Hepatocyte (in vitro differentiated cells): ENCODE data around the gene BAG1. TPM values are rescaled to one million over a fixed set of nuclear protein-coding genes. Genes with fewer than 3 reads are reported as not detected.

Experiments used
- DNase-seq: peaks from one replicate; pipeline ENCODE4 v3.0.0-alpha.2; 2016; ENCODE audit warnings: low spot score
- H2AFZ ChIP-seq: fragments of 200-600 bp; sonication (generic); 2 replicates; pipeline ENCODE4 v1.6.0; 2016; ENCODE audit warnings: antibody characterized with exemption, mild to moderate bottlenecking
- H3K27ac ChIP-seq: fragments of 200-600 bp; sonication (generic); 2 replicates; pipeline ENCODE4 v1.5.1; 2016; ENCODE audit warnings: mild to moderate bottlenecking
- H3K27me3 ChIP-seq: fragments of 200-600 bp; sonication (generic); 2 replicates; pipeline ENCODE4 v1.6.1; 2016
- H3K36me3 ChIP-seq: fragments of 200-600 bp; sonication (generic); replicated peaks from 2 replicates; pipeline ENCODE4 v1.5.1; 2016; ENCODE audit warnings: low read depth; ENCODE audit not compliant: insufficient read depth
- H3K4me1 ChIP-seq: fragments of 200-600 bp; sonication (generic); 2 replicates; pipeline ENCODE4 v1.5.1; 2016; ENCODE audit warnings: mild to moderate bottlenecking, moderate library complexity; ENCODE audit not compliant: insufficient read depth
- H3K4me2 ChIP-seq: fragments of 200-600 bp; sonication (generic); 2 replicates; pipeline ENCODE4 v1.6.0; 2016
- H3K4me3 ChIP-seq: fragments of 200-600 bp; sonication (generic); 2 replicates; pipeline ENCODE4 v1.5.1; 2016; ENCODE audit warnings: mild to moderate bottlenecking
- H3K79me2 ChIP-seq: fragments of 200-600 bp; sonication (generic); 2 replicates; pipeline ENCODE4 v1.6.0; 2017; ENCODE audit warnings: mild to moderate bottlenecking
- H3K9me2 ChIP-seq: fragments of 200-600 bp; sonication (generic); replicated peaks from 2 replicates; pipeline ENCODE4 v1.6.0; 2017; ENCODE audit warnings: mild to moderate bottlenecking; ENCODE audit not compliant: insufficient read depth
- H3K9me3 ChIP-seq: fragments of 200-600 bp; sonication (generic); 2 replicates; pipeline ENCODE4 v1.5.1; 2016; ENCODE audit warnings: low read depth, mild to moderate bottlenecking
- H4K20me1 ChIP-seq: fragments of 200-600 bp; sonication (generic); 2 replicates; pipeline ENCODE4 v1.6.0; 2016; ENCODE audit warnings: mild to moderate bottlenecking; ENCODE audit not compliant: insufficient read depth, poor library complexity, severe bottlenecking
- CTCF ChIP-seq: fragments of 200-600 bp; sonication (generic); IDR thresholded peaks from 2 replicates; pipeline ENCODE4 v1.5.1; 2016; ENCODE audit warnings: antibody characterized with exemption, mild to moderate bottlenecking; ENCODE audit not compliant: poor library complexity
- EZH2 ChIP-seq: fragments of 200-600 bp; sonication (generic); IDR thresholded peaks from 2 replicates; pipeline ENCODE4 v1.6.1; 2016; ENCODE audit warnings: antibody characterized with exemption, mild to moderate bottlenecking, borderline replicate concordance
- EZH2phosphoT487 ChIP-seq: fragments of 200-600 bp; sonication (generic); IDR thresholded peaks from one replicate; pipeline ENCODE4 v1.6.1; 2018; ENCODE audit warnings: antibody characterized with exemption, mild to moderate bottlenecking, low read depth, moderate library complexity; ENCODE audit not compliant: unreplicated experiment, severe bottlenecking
- WGBS: methylation state at CpG from one replicate; pipeline ENCODE4 v1.1.6; 2016; ENCODE audit warnings: low lambda C conversion rate; ENCODE audit errors: missing lambda C conversion rate; 5-methylcytosine and 5-hydroxymethylcytosine counted together
- polyA plus RNA-seq: library from polyadenylated mRNA; unstranded; fragments of >200 nt; fragmentation: Nextera tagmentation; extraction: Ambion mirVana; gene quantifications from 2 replicates; pipeline ENCODE4 v1.2.1, GENCODE V29; 2016
- total RNA-seq: library from RNA; depleted of rRNA; stranded (reverse); fragments of >200 nt; gene quantifications from 2 replicates; pipeline ENCODE4 v1.2.3, GENCODE V29; 2014

Gene BAG1
- total and polyA plus RNA-seq, 2 experiments from 2014 or later, result 78.5 to 103 TPM

- Histone ChIP-seq H3K36me3 (no peaks in the 10 kb centered on the region), H3K4me2 (no peak overlapping the region), H3K4me3 (no peak overlapping the region), H2AFZ (no peak overlapping the region), H3K79me2 (peaks cover 6% of the 10 kb centered on the region), H3K4me1 (peaks cover 6% of the 10 kb centered on the region), H3K27ac (no peak overlapping the region), H3K27me3 (no peaks in the 10 kb centered on the region), H4K20me1 (no peaks in the 10 kb centered on the region), H3K9me2 (no peaks in the 10 kb centered on the region), H3K9me3 (no peaks in the 10 kb centered on the region)
- WGBS, result 80% methylated on average over 2 of the region's 2 CpGs
- TF ChIP-seq EZH2, result no peak
- TF ChIP-seq CTCF, result no peak
- no peak for TF ChIP-seq EZH2phosphoT487
- DNase-seq, result no peak
Measured at GRCh38 chr9:33256236-33256635, 8.3 kb downstream of the BAG1 start.

- no peak overlapping the region for H3K4me2 ChIP-seq
- 96% methylated on average over 4 of the region's 4 CpGs for WGBS
- no peaks in the 10 kb centered on the region for H4K20me1 ChIP-seq
- no peaks in the 10 kb centered on the region for H3K9me3 ChIP-seq
- no peaks in the 10 kb centered on the region for H3K27me3 ChIP-seq
- H3K4me1 ChIP-seq, result peaks cover 6% of the 10 kb centered on the region
- no peak overlapping the region for H3K27ac ChIP-seq
- no peaks in the 10 kb centered on the region for H3K9me2 ChIP-seq
- no peak for TF ChIP-seq EZH2phosphoT487
- no peak for TF ChIP-seq CTCF
- no peak for TF ChIP-seq EZH2
- H3K4me3 ChIP-seq, result no peak overlapping the region
- H2AFZ ChIP-seq, result no peak overlapping the region
- no peaks in the 10 kb centered on the region for H3K79me2 ChIP-seq
- no peak for DNase-seq
- no peaks in the 10 kb centered on the region for H3K36me3 ChIP-seq
Measured at GRCh38 chr9:33255471-33255870, 9.0 kb downstream of the BAG1 start.

- no peak for DNase-seq
- Histone ChIP-seq H3K9me2 (no peaks in the 10 kb centered on the region), H3K4me2 (no peak overlapping the region), H3K4me1 (peaks cover 6% of the 10 kb centered on the region), H3K27ac (no peak overlapping the region), H3K79me2 (no peaks in the 10 kb centered on the region), H3K4me3 (no peak overlapping the region), H4K20me1 (no peaks in the 10 kb centered on the region), H3K27me3 (no peaks in the 10 kb centered on the region), H3K36me3 (no peaks in the 10 kb centered on the region), H2AFZ (no peak overlapping the region), H3K9me3 (no peaks in the 10 kb centered on the region)
- WGBS, result 94% methylated on average over 8 of the region's 8 CpGs
- no peak for TF ChIP-seq CTCF
- no peak for TF ChIP-seq EZH2phosphoT487
- no peak for TF ChIP-seq EZH2
Measured at GRCh38 chr9:33255014-33255413, 9.5 kb downstream of the BAG1 start.

- 99% methylated on average over 4 of the region's 4 CpGs for WGBS
- Histone ChIP-seq H4K20me1 (no peaks in the 10 kb centered on the region), H3K27ac (no peak overlapping the region), H3K4me3 (no peak overlapping the region), H3K9me3 (no peaks in the 10 kb centered on the region), H3K4me2 (no peak overlapping the region), H3K36me3 (no peaks in the 10 kb centered on the region), H3K4me1 (peaks cover 6% of the 10 kb centered on the region), H3K79me2 (no peaks in the 10 kb centered on the region), H2AFZ (no peak overlapping the region), H3K9me2 (no peaks in the 10 kb centered on the region), H3K27me3 (no peaks in the 10 kb centered on the region)
- TF ChIP-seq CTCF (no peak), EZH2phosphoT487 (no peak), EZH2 (no peak)
- no peak for DNase-seq
Measured at GRCh38 chr9:33254211-33254610, 10.3 kb downstream of the BAG1 start.
